H9 (cell line): Measurements from ENCODE around the gene CADPS2. TPM values are rescaled to one million over a fixed set of nuclear protein-coding genes. Genes with fewer than 3 reads are reported as not detected.

Experiments used
- DNase-seq: peaks from one replicate; pipeline ENCODE4 v3.0.0-alpha.2; 2017
- H2AFZ ChIP-seq: one replicate; pipeline ENCODE4 v1.6.1; 2013; ENCODE audit warnings: mild to moderate bottlenecking, low read length, control low read depth, moderate library complexity
- H2AK5ac ChIP-seq: 2 replicates; pipeline ENCODE4 v1.6.1; 2013; ENCODE audit warnings: low read length, control low read depth, mixed read lengths; ENCODE audit not compliant: insufficient read length
- H2BK120ac ChIP-seq: one replicate; pipeline ENCODE4 v1.6.1; 2013; ENCODE audit warnings: low read depth, mild to moderate bottlenecking, low read length, control low read depth, inconsistent platforms; ENCODE audit not compliant: poor library complexity, severe bottlenecking
- H2BK12ac ChIP-seq: 2 replicates; pipeline ENCODE4 v1.6.1; 2013; ENCODE audit warnings: low read length, control low read depth, mixed read lengths, low read depth; ENCODE audit not compliant: insufficient read length
- H2BK15ac ChIP-seq: 2 replicates; pipeline ENCODE4 v1.6.1; 2013; ENCODE audit warnings: low read depth, low read length, control low read depth
- H2BK20ac ChIP-seq: one replicate; pipeline ENCODE4 v1.6.1; 2013; ENCODE audit warnings: low read depth, mild to moderate bottlenecking, low read length, control low read depth, inconsistent platforms; ENCODE audit not compliant: poor library complexity, severe bottlenecking
- H2BK5ac ChIP-seq: 2 replicates; pipeline ENCODE4 v1.6.1; 2013; ENCODE audit warnings: low read length, control low read depth, mixed read lengths; ENCODE audit not compliant: insufficient read length
- H3K14ac ChIP-seq: 2 replicates; pipeline ENCODE4 v1.6.1; 2013; ENCODE audit warnings: low read length, control low read depth; ENCODE audit not compliant: insufficient read depth
- H3K18ac ChIP-seq: 2 replicates; pipeline ENCODE4 v1.6.1; 2013; ENCODE audit warnings: low read depth, mild to moderate bottlenecking, mixed read lengths, low read length, control low read depth; ENCODE audit not compliant: insufficient read length
- H3K23ac ChIP-seq: 2 replicates; pipeline ENCODE4 v1.6.1; 2013; ENCODE audit warnings: low read length, control low read depth, mixed read lengths, low read depth; ENCODE audit not compliant: insufficient read length
- H3K23me2 ChIP-seq: 2 replicates; pipeline ENCODE4 v1.6.1; 2013; ENCODE audit warnings: low read depth, mild to moderate bottlenecking, mixed read lengths, low read length, control low read depth; ENCODE audit not compliant: insufficient read length, poor library complexity, severe bottlenecking
- H3K27ac ChIP-seq: 2 replicates; pipeline ENCODE4 v1.5.1; 2013; ENCODE audit warnings: low read length, control low read depth, mixed read lengths, low read depth; ENCODE audit not compliant: insufficient read length
- H3K27me3 ChIP-seq: 2 replicates; pipeline ENCODE4 v1.6.1; 2013; ENCODE audit warnings: low read length, control low read depth, inconsistent platforms; ENCODE audit not compliant: insufficient read depth
- H3K4ac ChIP-seq: 2 replicates; pipeline ENCODE4 v1.6.1; 2013; ENCODE audit warnings: low read depth, mild to moderate bottlenecking, control low read depth, inconsistent platforms, low read length, moderate library complexity
- H3K4me1 ChIP-seq: 2 replicates; pipeline ENCODE4 v1.6.1; 2013; ENCODE audit warnings: low read length, control low read depth, inconsistent platforms; ENCODE audit not compliant: insufficient read depth
- H3K4me2 ChIP-seq: 2 replicates; pipeline ENCODE4 v1.6.1; 2013; ENCODE audit warnings: low read length, control low read depth, mixed read lengths; ENCODE audit not compliant: insufficient read length, insufficient read depth
- H3K56ac ChIP-seq: 2 replicates; pipeline ENCODE4 v1.6.1; 2013; ENCODE audit warnings: low read depth, mild to moderate bottlenecking, mixed read lengths, low read length, control low read depth; ENCODE audit not compliant: insufficient read length
- H3K79me1 ChIP-seq: 2 replicates; pipeline ENCODE4 v1.6.1; 2013; ENCODE audit warnings: low read depth, mild to moderate bottlenecking, moderate library complexity, low read length, control low read depth, inconsistent platforms; ENCODE audit not compliant: insufficient read depth, poor library complexity, severe bottlenecking
- H3K79me2 ChIP-seq: 2 replicates; pipeline ENCODE4 v1.6.1; 2013; ENCODE audit warnings: low read length, control low read depth, inconsistent platforms; ENCODE audit not compliant: insufficient read depth
- H3K9ac ChIP-seq: 2 replicates; pipeline ENCODE4 v1.6.1; 2013; ENCODE audit warnings: low read length, control low read depth, mixed read lengths; ENCODE audit not compliant: insufficient read length; ENCODE audit errors: extremely low read depth
- H3K9me3 ChIP-seq: one replicate; pipeline ENCODE4 v1.6.1; 2013; ENCODE audit warnings: low read depth, low read length, inconsistent platforms; ENCODE audit not compliant: control insufficient read depth
- H3T11ph ChIP-seq: one replicate; pipeline ENCODE4 v1.6.1; 2013; ENCODE audit warnings: mild to moderate bottlenecking, low read length, control low read depth, inconsistent platforms
- H4K20me1 ChIP-seq: one replicate; pipeline ENCODE4 v1.6.1; 2013; ENCODE audit not compliant: control insufficient read depth, insufficient read length, insufficient read depth
- H4K5ac ChIP-seq: 2 replicates; pipeline ENCODE4 v1.6.1; 2013; ENCODE audit warnings: low read depth, mild to moderate bottlenecking, mixed read lengths, low read length, control low read depth; ENCODE audit not compliant: insufficient read length
- H4K8ac ChIP-seq: replicated peaks from 2 replicates; pipeline ENCODE4 v1.6.1; 2013; ENCODE audit warnings: low read length, control low read depth, mixed read lengths, low read depth; ENCODE audit not compliant: insufficient read length
- H4K91ac ChIP-seq: 2 replicates; pipeline ENCODE4 v1.6.1; 2013; ENCODE audit warnings: low read depth, mild to moderate bottlenecking, moderate library complexity, mixed read lengths, low read length, control low read depth; ENCODE audit not compliant: insufficient read length
- H3K27ac Mint-ChIP-seq, 3 experiments: 2 replicates in 2 of 3; 3 replicates in 1 of 3; pipeline ENCODE4 v1.8.0; 2020 to 2021; ENCODE audit warnings: mixed read lengths in 3 of 3, mild to moderate bottlenecking in 1 of 3, moderate library complexity in 1 of 3
- H3K27me3 Mint-ChIP-seq: 2 replicates; pipeline ENCODE4 v1.8.0; 2021; ENCODE audit warnings: low read depth, mild to moderate bottlenecking, moderate library complexity, mixed read lengths
- H3K36me3 Mint-ChIP-seq, 3 experiments: 2 replicates in 2 of 3; 3 replicates in 1 of 3; pipeline ENCODE4 v1.8.0; 2020 to 2021; ENCODE audit warnings: low read depth in 3 of 3, mixed read lengths in 3 of 3; ENCODE audit not compliant: insufficient read depth in 1 of 3
- H3K4me1 Mint-ChIP-seq, 2 experiments: 2 replicates each; pipeline ENCODE4 v1.8.0; 2020; ENCODE audit warnings: mixed read lengths in 2 of 2
- H3K4me3 Mint-ChIP-seq, 2 experiments: 2 replicates in 1 of 2; 3 replicates in 1 of 2; pipeline ENCODE4 v1.8.0; 2020 to 2021; ENCODE audit warnings: mild to moderate bottlenecking in 2 of 2, mixed read lengths in 2 of 2, moderate library complexity in 1 of 2
- H3K9me3 Mint-ChIP-seq, 2 experiments: 2 replicates in 1 of 2; 3 replicates in 1 of 2; pipeline ENCODE4 v1.8.0; 2020; ENCODE audit warnings: mild to moderate bottlenecking in 2 of 2, mixed read lengths in 2 of 2, moderate library complexity in 1 of 2
- CTCF ChIP-seq: fragments of 200-600 bp; sonication (generic); conservative IDR thresholded peaks from 3 replicates; pipeline ENCODE4 v1.8.0; 2021; ENCODE audit warnings: antibody characterized with exemption, mild to moderate bottlenecking
- total RNA-seq: library from RNA; stranded (reverse); gene quantifications from 2 replicates; pipeline ENCODE4 v1.2.1, GENCODE V29; 2021

Gene CADPS2
- total RNA-seq, 1 experiment from 2014 or later, result 7.1 TPM

- Histone ChIP-seq H3K27ac (no peak overlapping the region), H2BK12ac (no peak overlapping the region), H2AFZ (no peak overlapping the region), H3K23ac (no peak overlapping the region), H3K79me1 (no peaks in the 10 kb centered on the region), H3K27me3 (no peaks in the 10 kb centered on the region), H3T11ph (no peak overlapping the region), H3K18ac (no peak overlapping the region), H3K56ac (no peak overlapping the region), H3K23me2 (no peaks in the 10 kb centered on the region), H4K91ac (no peak overlapping the region), H4K5ac (no peak overlapping the region), H2BK5ac (no peak overlapping the region), H2BK15ac (no peak overlapping the region), H3K4me2 (no peak overlapping the region), H3K14ac (no peak overlapping the region), H2AK5ac (no peak overlapping the region), H2BK20ac (no peak overlapping the region), H3K4ac (no peak overlapping the region), H3K9ac (no peak overlapping the region), H2BK120ac (no peak overlapping the region), H4K20me1 (no peaks in the 10 kb centered on the region), H3K4me1 (no peaks in the 10 kb centered on the region; the same call in 1 of the 2 replicates), H4K8ac (no peak overlapping the region), H3K9me3 (no peaks in the 10 kb centered on the region), H3K79me2 (no peaks in the 10 kb centered on the region)
- H3K27ac Mint-ChIP-seq, result no peak overlapping the region; a peak in 1 of 7 replicates
- H3K9me3 Mint-ChIP-seq, result no peaks in the 10 kb centered on the region
- no peaks in the 10 kb centered on the region for H3K27me3 Mint-ChIP-seq
- peaks cover 41 to 45% of the 10 kb centered on the region in 2 experiments for H3K4me1 Mint-ChIP-seq
- no peak for TF ChIP-seq CTCF
- H3K36me3 Mint-ChIP-seq, result no peaks in the 10 kb centered on the region
- no peak for DNase-seq
- H3K4me3 Mint-ChIP-seq, result no peak overlapping the region
Measured at GRCh38 chr7:122379491-122379890, 506.8 kb downstream of the CADPS2 start.
